ENCODE data around the gene OSBPL10.

The OSBPL10 gene

DNA sequence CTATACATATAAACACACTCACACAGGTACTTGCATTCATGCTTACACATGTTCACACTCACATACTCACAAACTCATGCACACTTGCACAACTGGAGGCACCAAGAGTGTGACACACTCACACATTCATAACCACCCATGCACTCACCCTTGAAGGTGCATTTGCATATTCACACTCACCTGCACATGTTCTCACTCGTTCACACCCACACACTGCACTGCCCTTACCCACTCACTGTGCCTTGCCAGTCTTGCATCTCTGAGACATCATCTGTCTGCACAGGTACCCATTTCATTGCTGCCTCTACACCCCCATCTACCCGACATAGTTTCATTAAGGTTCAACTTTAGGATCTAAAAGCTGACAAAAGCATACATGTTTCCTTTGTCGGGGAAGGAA, 95.8 kb downstream of the OSBPL10 start:
- H3K4me1 ChIP-seq (ENCODE audit: insufficient read depth, low read length, poor library complexity, severe bottlenecking), result no peaks in the 10 kb centered on the region
- TF ChIP-seq EZH2phosphoT487 (IDR thresholded peaks at IDR 0.05; ENCODE audit: borderline replicate concordance), result no peak
- TF ChIP-seq, protein P1, sequence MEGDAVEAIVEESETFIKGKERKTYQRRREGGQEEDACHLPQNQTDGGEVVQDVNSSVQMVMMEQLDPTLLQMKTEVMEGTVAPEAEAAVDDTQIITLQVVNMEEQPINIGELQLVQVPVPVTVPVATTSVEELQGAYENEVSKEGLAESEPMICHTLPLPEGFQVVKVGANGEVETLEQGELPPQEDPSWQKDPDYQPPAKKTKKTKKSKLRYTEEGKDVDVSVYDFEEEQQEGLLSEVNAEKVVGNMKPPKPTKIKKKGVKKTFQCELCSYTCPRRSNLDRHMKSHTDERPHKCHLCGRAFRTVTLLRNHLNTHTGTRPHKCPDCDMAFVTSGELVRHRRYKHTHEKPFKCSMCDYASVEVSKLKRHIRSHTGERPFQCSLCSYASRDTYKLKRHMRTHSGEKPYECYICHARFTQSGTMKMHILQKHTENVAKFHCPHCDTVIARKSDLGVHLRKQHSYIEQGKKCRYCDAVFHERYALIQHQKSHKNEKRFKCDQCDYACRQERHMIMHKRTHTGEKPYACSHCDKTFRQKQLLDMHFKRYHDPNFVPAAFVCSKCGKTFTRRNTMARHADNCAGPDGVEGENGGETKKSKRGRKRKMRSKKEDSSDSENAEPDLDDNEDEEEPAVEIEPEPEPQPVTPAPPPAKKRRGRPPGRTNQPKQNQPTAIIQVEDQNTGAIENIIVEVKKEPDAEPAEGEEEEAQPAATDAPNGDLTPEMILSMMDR (conservative IDR thresholded peaks at IDR 0.05; ENCODE audit: low read length), result no peak

DNA sequence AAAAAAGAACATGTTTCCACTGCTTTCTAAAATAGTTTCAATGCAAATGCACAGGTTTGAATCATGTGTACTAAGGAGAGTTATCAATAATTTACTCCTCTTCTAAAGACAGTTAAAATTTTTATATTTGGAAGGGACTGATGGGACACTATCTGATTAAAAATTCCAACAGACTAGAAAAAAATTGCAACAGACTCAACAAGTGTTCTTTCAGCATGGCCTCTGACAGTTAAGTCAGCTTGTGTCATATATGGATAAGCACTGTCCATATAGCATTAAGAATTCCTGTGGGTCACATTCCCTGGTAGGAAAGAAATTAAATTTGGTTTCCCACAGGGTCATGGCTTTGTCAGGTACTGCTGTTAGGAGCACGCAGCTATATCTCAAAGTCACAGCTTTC, 96.8 kb downstream of the OSBPL10 start:
- no peaks in the 10 kb centered on the region for H3K79me2 ChIP-seq (ENCODE audit: insufficient read depth, low read length)
- no peaks in the 10 kb centered on the region for H4K20me1 ChIP-seq (ENCODE audit: insufficient read depth, low read length, poor library complexity, severe bottlenecking)
- no peak for TF ChIP-seq EZH2phosphoT487 (IDR thresholded peaks at IDR 0.05; ENCODE audit: borderline replicate concordance)
- TF ChIP-seq, protein P1 (conservative IDR thresholded peaks at IDR 0.05; ENCODE audit: low read length), result no peak
- no peak overlapping the region for H3K9ac ChIP-seq (ENCODE audit: low read depth, low read length, poor library complexity, severe bottlenecking)
- H3K27me3 ChIP-seq (ENCODE audit: insufficient read depth, low read length, poor library complexity, severe bottlenecking), result no peaks in the 10 kb centered on the region
- no peaks in the 10 kb centered on the region for H3K9me2 ChIP-seq (replicated peaks; ENCODE audit: low read depth, low read length)
- H3K4me3 ChIP-seq (ENCODE audit: low read length, poor library complexity, severe bottlenecking), result no peak overlapping the region
- no peak overlapping the region for H3K4me2 ChIP-seq (ENCODE audit: low read depth, low read length, poor library complexity, severe bottlenecking)
- no peaks in the 10 kb centered on the region for H3K4me1 ChIP-seq (ENCODE audit: insufficient read depth, low read length, poor library complexity, severe bottlenecking)
- H3K9me3 ChIP-seq (ENCODE audit: insufficient read depth, low read depth, low read length), result no peaks in the 10 kb centered on the region
- no peaks in the 10 kb centered on the region for H3K36me3 ChIP-seq (ENCODE audit: insufficient read depth, low read length)
- H3F3A ChIP-seq (ENCODE audit: low read depth), result no peaks in the 10 kb centered on the region
- H2AFZ ChIP-seq (ENCODE audit: low read length), result no peak overlapping the region

More for the DNA sequence above, 95.8 kb downstream of the OSBPL10 start:
- no peak overlapping the region for H3K9ac ChIP-seq (ENCODE audit: low read depth, low read length, poor library complexity, severe bottlenecking)
- no peak overlapping the region for H3K4me3 ChIP-seq (ENCODE audit: low read length, poor library complexity, severe bottlenecking)
- H3F3A ChIP-seq (ENCODE audit: low read depth), result no peaks in the 10 kb centered on the region
- no peaks in the 10 kb centered on the region for H3K9me3 ChIP-seq (ENCODE audit: insufficient read depth, low read depth, low read length)
- H3K9me2 ChIP-seq (replicated peaks; ENCODE audit: low read depth, low read length), result no peaks in the 10 kb centered on the region
- no peaks in the 10 kb centered on the region for H3K36me3 ChIP-seq (ENCODE audit: insufficient read depth, low read length)
- H3K27me3 ChIP-seq (ENCODE audit: insufficient read depth, low read length, poor library complexity, severe bottlenecking), result no peaks in the 10 kb centered on the region
- H3K79me2 ChIP-seq (ENCODE audit: insufficient read depth, low read length), result no peaks in the 10 kb centered on the region
- no peaks in the 10 kb centered on the region for H4K20me1 ChIP-seq (ENCODE audit: insufficient read depth, low read length, poor library complexity, severe bottlenecking)
- H3K4me2 ChIP-seq (ENCODE audit: low read depth, low read length, poor library complexity, severe bottlenecking), result no peak overlapping the region
- no peak overlapping the region for H2AFZ ChIP-seq (ENCODE audit: low read length)

DNA sequence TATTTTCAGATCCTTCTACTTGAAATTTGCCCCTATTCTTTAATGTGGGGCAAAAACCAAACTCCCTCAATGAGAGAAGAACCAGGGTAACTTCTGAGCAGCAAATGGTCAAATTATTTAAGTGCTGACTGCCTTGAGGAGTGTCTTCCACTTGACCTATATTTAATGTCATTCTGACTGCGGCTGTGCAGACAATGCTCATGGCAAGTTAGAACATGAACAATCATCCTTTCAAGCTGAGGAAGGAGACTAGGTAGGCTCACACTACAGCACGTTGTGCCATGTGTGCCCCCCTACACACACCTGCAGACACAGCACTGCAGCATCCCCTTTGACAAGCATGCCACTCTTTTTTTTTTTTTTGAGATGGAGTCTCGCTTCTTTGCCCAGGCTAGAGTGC, 98.2 kb downstream of the OSBPL10 start:
- Histone ChIP-seq H4K20me1 (ENCODE audit: insufficient read depth, low read length, poor library complexity, severe bottlenecking) (no peaks in the 10 kb centered on the region), H3K4me2 (ENCODE audit: low read depth, low read length, poor library complexity, severe bottlenecking) (no peak overlapping the region), H3K9me2 (replicated peaks; ENCODE audit: low read depth, low read length) (no peaks in the 10 kb centered on the region), H3K79me2 (ENCODE audit: insufficient read depth, low read length) (no peaks in the 10 kb centered on the region), H3K36me3 (ENCODE audit: insufficient read depth, low read length) (no peaks in the 10 kb centered on the region), H3K27me3 (ENCODE audit: insufficient read depth, low read length, poor library complexity, severe bottlenecking) (no peaks in the 10 kb centered on the region), H2AFZ (ENCODE audit: low read length) (no peak overlapping the region), H3K4me3 (ENCODE audit: low read length, poor library complexity, severe bottlenecking) (no peak overlapping the region), H3K9me3 (ENCODE audit: insufficient read depth, low read depth, low read length) (no peaks in the 10 kb centered on the region), H3K4me1 (ENCODE audit: insufficient read depth, low read length, poor library complexity, severe bottlenecking) (no peaks in the 10 kb centered on the region), H3K9ac (ENCODE audit: low read depth, low read length, poor library complexity, severe bottlenecking) (no peak overlapping the region), H3F3A (ENCODE audit: low read depth) (no peaks in the 10 kb centered on the region)
- TF ChIP-seq EZH2phosphoT487 (IDR thresholded peaks at IDR 0.05; ENCODE audit: borderline replicate concordance), result no peak
- TF ChIP-seq, protein P1 (conservative IDR thresholded peaks at IDR 0.05; ENCODE audit: low read length), result no peak

All from Loucy (cell line).